KMS-11 (cell line): ENCODE results near the gene NFATC2.

Experiments used
- H2AFZ ChIP-seq: fragments of 200-600 bp; sonication (generic); 2 replicates; pipeline ENCODE4 v1.6.1; 2016; ENCODE audit warnings: antibody characterized with exemption, mixed run types, low read depth
- H3K27ac ChIP-seq: fragments of 200-600 bp; sonication (generic); 2 replicates; pipeline ENCODE4 v1.6.1; 2016; ENCODE audit warnings: mild to moderate bottlenecking, mixed run types
- H3K27me3 ChIP-seq: fragments of 200-600 bp; sonication (generic); 2 replicates; pipeline ENCODE4 v1.6.1; 2017; ENCODE audit warnings: mild to moderate bottlenecking, low read depth, mixed run types, moderate library complexity; ENCODE audit not compliant: insufficient read depth
- H3K36me3 ChIP-seq: fragments of 200-600 bp; sonication (generic); 2 replicates; pipeline ENCODE4 v1.6.1; 2017; ENCODE audit warnings: mild to moderate bottlenecking, mixed run types; ENCODE audit not compliant: insufficient read depth
- H3K4me1 ChIP-seq: fragments of 200-600 bp; sonication (generic); 2 replicates; pipeline ENCODE4 v1.6.1; 2016; ENCODE audit warnings: mild to moderate bottlenecking, low read depth, mixed run types; ENCODE audit not compliant: poor library complexity, severe bottlenecking
- H3K4me2 ChIP-seq: fragments of 200-600 bp; sonication (generic); 2 replicates; pipeline ENCODE4 v1.7.0; 2016; ENCODE audit warnings: mild to moderate bottlenecking, mixed run types
- H3K4me3 ChIP-seq: fragments of 200-600 bp; sonication (generic); IDR thresholded peaks from 2 replicates; pipeline ENCODE4 v1.6.1; 2017; ENCODE audit warnings: low read depth, low read length, mixed read lengths; ENCODE audit not compliant: insufficient read depth
- H3K79me2 ChIP-seq: fragments of 200-600 bp; sonication (generic); 2 replicates; pipeline ENCODE4 v1.6.1; 2016; ENCODE audit warnings: low read depth, mixed run types; ENCODE audit not compliant: insufficient read depth
- H3K9ac ChIP-seq: fragments of 200-600 bp; sonication (generic); 2 replicates; pipeline ENCODE4 v1.6.1; 2016; ENCODE audit warnings: mild to moderate bottlenecking, mixed run types
- H4K20me1 ChIP-seq: fragments of 200-600 bp; sonication (generic); 2 replicates; pipeline ENCODE4 v1.6.1; 2016; ENCODE audit warnings: mild to moderate bottlenecking, mixed run types; ENCODE audit not compliant: insufficient read depth
- CTCF ChIP-seq: fragments of 200-600 bp; sonication (generic); conservative IDR thresholded peaks from 2 replicates; pipeline ENCODE4 v1.6.1; 2017; ENCODE audit warnings: low read depth, mild to moderate bottlenecking, antibody characterized with exemption, low read length, moderate library complexity, mixed read lengths

The NFATC2 gene

GRCh38 chr20:51523276-51524013 lies 19.1 kb downstream of the NFATC2 start:
- Histone ChIP-seq H3K4me3 (no peak overlapping the region), H2AFZ (no peak overlapping the region), H3K9ac (no peak overlapping the region), H3K27me3 (no peaks in the 10 kb centered on the region), H4K20me1 (0 out of 2 replicates have a peak, but pooled peaks cover 5% of the 10 kb centered on the region), H3K79me2 (peaks cover 38% of the 10 kb centered on the region), H3K36me3 (no peaks in the 10 kb centered on the region), H3K27ac (no peak overlapping the region), H3K4me1 (no peaks in the 10 kb centered on the region), H3K4me2 (no peak overlapping the region)
- TF ChIP-seq CTCF, result no peak

GRCh38 chr20:51522207-51522606 lies 20.3 kb downstream of the NFATC2 start:
- Histone ChIP-seq H3K27ac (no peak overlapping the region), H2AFZ (no peak overlapping the region), H3K4me2 (no peak overlapping the region), H3K4me3 (no peak overlapping the region), H3K9ac (no peak overlapping the region), H3K27me3 (no peaks in the 10 kb centered on the region), H4K20me1 (0 out of 2 replicates have a peak, but pooled peaks cover 5% of the 10 kb centered on the region), H3K4me1 (no peaks in the 10 kb centered on the region), H3K79me2 (peaks cover 26% of the 10 kb centered on the region), H3K36me3 (no peaks in the 10 kb centered on the region)
- TF ChIP-seq CTCF, result no peak

GRCh38 chr20:51517839-51518238 lies 24.7 kb downstream of the NFATC2 start:
- Histone ChIP-seq H2AFZ (no peak overlapping the region), H3K36me3 (no peaks in the 10 kb centered on the region; the same call in 1 of the 2 replicates), H4K20me1 (no peaks in the 10 kb centered on the region; the same call in 1 of the 2 replicates), H3K79me2 (peaks cover 14% of the 10 kb centered on the region), H3K4me2 (no peak overlapping the region), H3K4me1 (no peaks in the 10 kb centered on the region), H3K4me3 (no peak overlapping the region), H3K27me3 (no peaks in the 10 kb centered on the region), H3K9ac (no peak overlapping the region), H3K27ac (no peak overlapping the region)
- no peak for TF ChIP-seq CTCF

GRCh38 chr20:51516855-51517254 lies 25.7 kb downstream of the NFATC2 start:
- TF ChIP-seq CTCF, result no peak
- peaks cover 14% of the 10 kb centered on the region for H3K79me2 ChIP-seq
- no peak overlapping the region for H3K9ac ChIP-seq
- no peak overlapping the region for H3K4me2 ChIP-seq
- no peak overlapping the region for H3K4me3 ChIP-seq
- no peak overlapping the region for H2AFZ ChIP-seq
- H4K20me1 ChIP-seq, result no peaks in the 10 kb centered on the region; the same call in 1 of the 2 replicates
- H3K27ac ChIP-seq, result no peak overlapping the region
- H3K36me3 ChIP-seq, result peaks cover 2% of the 10 kb centered on the region; the same call in 1 of the 2 replicates
- no peaks in the 10 kb centered on the region for H3K4me1 ChIP-seq
- no peaks in the 10 kb centered on the region for H3K27me3 ChIP-seq
